Type B pancreatic cell (in vitro differentiated cells): ENCODE results near the gene VENTX. TPM values are rescaled to one million over a fixed set of nuclear protein-coding genes. Genes with fewer than 3 reads are reported as not detected.

ENCODE experiments used
- DNase-seq: peaks from one replicate; pipeline ENCODE4 v3.0.0; 2021; ENCODE audit warnings: mixed read lengths; ENCODE audit not compliant: unreplicated experiment; ENCODE audit errors: extremely low spot score
- H3K27ac Mint-ChIP-seq: 2 replicates; pipeline ENCODE4 v1.8.0; 2021; ENCODE audit warnings: mild to moderate bottlenecking, mixed read lengths
- H3K27me3 Mint-ChIP-seq: 2 replicates; pipeline ENCODE4 v1.8.0; 2021; ENCODE audit warnings: mixed read lengths
- H3K36me3 Mint-ChIP-seq: 2 replicates; pipeline ENCODE4 v1.8.0; 2021; ENCODE audit warnings: mixed read lengths
- H3K4me1 Mint-ChIP-seq: one replicate; pipeline ENCODE4 v1.8.0; 2021; ENCODE audit warnings: mixed read lengths; ENCODE audit not compliant: unreplicated experiment
- H3K4me3 Mint-ChIP-seq: 2 replicates; pipeline ENCODE4 v1.8.0; 2021; ENCODE audit warnings: mild to moderate bottlenecking, mixed read lengths
- H3K9me3 Mint-ChIP-seq: 2 replicates; pipeline ENCODE4 v1.8.0; 2021; ENCODE audit warnings: mixed read lengths
- CTCF ChIP-seq: fragments of 200-600 bp; sonication (generic); conservative IDR thresholded peaks from 2 replicates; pipeline ENCODE4 v1.5.0; 2021; ENCODE audit warnings: antibody characterized with exemption, mild to moderate bottlenecking
- total RNA-seq: library from RNA; stranded (reverse); gene quantifications from 2 replicates; pipeline ENCODE4 v1.2.1, GENCODE V29; 2021; ENCODE audit warnings: low replicate concordance

The VENTX gene
- total RNA-seq, 1 donor from 2014 or later: not detected

GRCh38 chr10:133267829-133268228 is 30.2 kb downstream of the VENTX start:
- Mint-ChIP-seq H3K27me3 (no peaks in the 10 kb centered on the region), H3K4me1 (no peaks in the 10 kb centered on the region), H3K27ac (no peak overlapping the region), H3K36me3 (no peaks in the 10 kb centered on the region), H3K4me3 (no peak overlapping the region), H3K9me3 (no peaks in the 10 kb centered on the region)
- DNase-seq: no peak
- TF ChIP-seq CTCF: no peak

- Mint-ChIP-seq H3K4me3 (no peak overlapping the region), H3K9me3 (no peaks in the 10 kb centered on the region), H3K27me3 (no peaks in the 10 kb centered on the region), H3K36me3 (no peaks in the 10 kb centered on the region), H3K4me1 (no peaks in the 10 kb centered on the region), H3K27ac (no peak overlapping the region)
- no peak for TF ChIP-seq CTCF
- no peak for DNase-seq
Observed at GRCh38 chr10:133268532-133268931, 30.9 kb downstream of the VENTX start.

GRCh38 chr10:133269367-133269766 is 31.7 kb downstream of the VENTX start:
- no peaks in the 10 kb centered on the region for H3K4me1 Mint-ChIP-seq
- no peak for DNase-seq
- no peak overlapping the region for H3K4me3 Mint-ChIP-seq
- no peaks in the 10 kb centered on the region for H3K9me3 Mint-ChIP-seq
- no peaks in the 10 kb centered on the region for H3K27me3 Mint-ChIP-seq
- no peak overlapping the region for H3K27ac Mint-ChIP-seq
- TF ChIP-seq CTCF: no peak
- no peaks in the 10 kb centered on the region for H3K36me3 Mint-ChIP-seq

- Mint-ChIP-seq H3K27ac (no peak overlapping the region), H3K4me3 (no peak overlapping the region), H3K27me3 (no peaks in the 10 kb centered on the region), H3K4me1 (no peaks in the 10 kb centered on the region), H3K9me3 (no peaks in the 10 kb centered on the region), H3K36me3 (no peaks in the 10 kb centered on the region)
- no peak for DNase-seq
- no peak for TF ChIP-seq CTCF
Observed at GRCh38 chr10:133270204-133270603, 32.5 kb downstream of the VENTX start.

- Mint-ChIP-seq H3K9me3 (no peaks in the 10 kb centered on the region), H3K4me1 (no peaks in the 10 kb centered on the region), H3K36me3 (no peaks in the 10 kb centered on the region)
Observed at GRCh38 chr10:133270773-133271297, 33.2 kb downstream of the VENTX start.

More at GRCh38 chr10:133270773-133271297, 33.2 kb downstream of the VENTX start:
- Mint-ChIP-seq H3K27ac (no peak overlapping the region), H3K27me3 (peaks cover under 1% of the 10 kb centered on the region), H3K4me3 (no peak overlapping the region)
- TF ChIP-seq CTCF: no peak
- no peak for DNase-seq
